CD4-positive, alpha-beta T cell (primary cell): ENCODE data around the gene TRIM69. TPM values are rescaled to one million over a fixed set of nuclear protein-coding genes. Genes with fewer than 3 reads are reported as not detected.
"Not testable (repeated sequence)": the region's sequence is repeated elsewhere in the genome, so short reads cannot be mapped to it uniquely, and the experiment has no call there.

Experiments
- ATAC-seq: fragments of 200-7000 bp; cut with Tn5 transposase; one replicate; pipeline ENCODE4 v1.10.0; 2022; ENCODE audit warnings: mild to moderate bottlenecking; ENCODE audit not compliant: poor library complexity
- CTCF ChIA-PET: fragments of 350-600 bp; sonication (Branson Sonifier 250); formaldehyde crosslinking; loops from one replicate; lab custom pipeline; 2021; ENCODE audit warnings: antibody characterized with exemption, inconsistent platforms; lab: Charles Lee
- POLR2A ChIA-PET: fragments of 350-600 bp; sonication (Branson Sonifier 250); formaldehyde crosslinking; loops from one replicate; lab custom pipeline; 2021; ENCODE audit warnings: antibody characterized with exemption, inconsistent platforms; lab: Charles Lee
- DNase-seq, 14 experiments: peaks; one replicate each; pipeline ENCODE4 v3.0.0-alpha.2; 2013 to 2020; ENCODE audit warnings: mixed read lengths in 2 of 14
- H3K27ac ChIP-seq, 2 donors: one replicate each; pipeline versions ENCODE4 v1.5.1 to v1.7.0; 2013; ENCODE audit warnings: low read length in 2 of 2, low read depth in 1 of 2, mild to moderate bottlenecking in 1 of 2
- H3K27me3 ChIP-seq, 2 experiments: 1 replicate in 1 of 2; 2 replicates in 1 of 2; pipeline versions ENCODE4 v1.6.1 to v1.7.0; 2013; ENCODE audit warnings: low read length in 2 of 2, control low read depth in 1 of 2, mild to moderate bottlenecking in 1 of 2, moderate library complexity in 1 of 2; ENCODE audit not compliant: insufficient read depth in 2 of 2, control insufficient read depth in 1 of 2
- H3K36me3 ChIP-seq: one replicate; pipeline ENCODE4 v1.6.1; 2013; ENCODE audit warnings: low read length, control low read depth; ENCODE audit not compliant: insufficient read depth
- H3K4me1 ChIP-seq: one replicate; pipeline ENCODE4 v1.6.1; 2013; ENCODE audit warnings: low read length, control low read depth; ENCODE audit not compliant: insufficient read depth
- H3K4me3 ChIP-seq: one replicate; pipeline ENCODE4 v1.5.1; 2013; ENCODE audit warnings: mild to moderate bottlenecking, low read length, moderate library complexity
- H3K9me3 ChIP-seq, 2 experiments: 1 replicate in 1 of 2; 2 replicates in 1 of 2; pipeline versions ENCODE4 v1.6.1 to v1.7.0; 2013; ENCODE audit warnings: low read length in 2 of 2, mild to moderate bottlenecking in 2 of 2, control low read depth in 1 of 2, moderate library complexity in 1 of 2; ENCODE audit not compliant: control insufficient read depth in 1 of 2, insufficient read depth in 1 of 2
- H3K27ac Mint-ChIP-seq: one replicate; pipeline ENCODE4 v1.8.0; 2020; ENCODE audit warnings: mixed read lengths
- H3K27me3 Mint-ChIP-seq: one replicate; pipeline ENCODE4 v1.8.0; 2021; ENCODE audit warnings: mixed read lengths
- H3K36me3 Mint-ChIP-seq: one replicate; pipeline ENCODE4 v1.8.0; 2021; ENCODE audit warnings: low read depth, mixed read lengths
- H3K4me1 Mint-ChIP-seq: one replicate; pipeline ENCODE4 v1.8.0; 2021; ENCODE audit warnings: low read depth, mixed read lengths
- H3K4me3 Mint-ChIP-seq: one replicate; pipeline ENCODE4 v1.8.0; 2020; ENCODE audit warnings: mild to moderate bottlenecking, mixed read lengths
- H3K9me3 Mint-ChIP-seq: one replicate; pipeline ENCODE4 v1.8.0; 2020; ENCODE audit warnings: mixed read lengths
- intact Hi-C, 2 experiments: fragments of 100-400 bp; cut with DNase I in 1 of 2; cut with micrococcal nuclease in 1 of 2; formaldehyde crosslinking; loops; one replicate each; pipeline versions ENCODE4 v1.15.1 to v1.9.0; 2023 to 2025; cut with DNase I, micrococcal nuclease
- total RNA-seq, 174 experiments: library from RNA in 2 of 174; stranded (reverse) in 2 of 174; gene quantifications; one replicate each; pipeline ENCODE4 v1.2.3 and lab custom pipeline; 2021 to 2026
- TF ChIP-seq, protein P1 (sequence below): fragments of 200-600 bp; IDR thresholded peaks from one replicate; pipeline ENCODE4 v1.8.0; 2022; ENCODE audit warnings: antibody characterized with exemption, mild to moderate bottlenecking

TRIM69 gene
- total RNA-seq, 2 experiments from 2014 or later, result 6.2 to 9.8 TPM

DNA sequence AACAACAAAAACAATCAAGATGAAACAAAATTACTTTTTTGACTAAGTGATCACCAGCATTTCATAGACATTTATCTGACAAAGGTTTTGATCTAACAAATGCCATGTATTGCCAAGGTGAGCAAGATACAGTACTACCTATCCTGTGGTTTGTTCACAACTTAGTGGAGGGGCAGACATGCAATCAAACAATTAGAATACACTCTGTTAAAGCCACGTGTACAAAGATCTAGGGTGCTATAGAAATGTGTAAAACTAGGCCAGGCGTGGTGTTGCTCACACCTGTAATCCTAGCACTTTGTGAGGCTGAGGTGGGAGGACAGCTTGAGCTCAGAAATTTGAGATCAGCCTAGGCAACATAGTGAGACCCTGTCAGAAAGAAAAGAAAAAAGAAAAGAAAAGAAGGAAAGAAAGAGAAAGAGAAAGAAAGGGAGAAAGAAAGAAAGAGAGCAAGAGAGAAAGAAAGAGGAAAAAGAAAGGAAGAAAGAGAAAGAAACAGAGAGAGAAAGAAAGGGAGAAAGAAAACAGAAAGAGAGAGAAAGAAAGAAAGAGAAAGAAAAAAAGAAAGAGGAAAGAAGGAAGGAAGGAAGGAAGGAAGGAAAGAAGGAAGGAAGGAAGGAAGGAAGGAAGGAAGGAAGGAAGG, 1.4 kb upstream of the TRIM69 start:
- Histone ChIP-seq H3K4me3 (peak overlapping the region; percentile 39), H3K9me3 (no peaks in the 10 kb centered on the region), H3K36me3 (peaks cover 13% of the 10 kb centered on the region), H3K4me1 (peaks cover 62% of the 10 kb centered on the region), H3K27ac (peak overlapping the region; percentile 83 to 86), H3K27me3 (no peaks in the 10 kb centered on the region)
- peaks cover 13% of the 10 kb centered on the region for H3K36me3 Mint-ChIP-seq
- DNase-seq (peak in 1 of 14 experiments; percentile 29), ATAC-seq (no peak)
- H3K4me3 Mint-ChIP-seq, result peak overlapping the region; percentile 85
- TF ChIP-seq, protein P1, sequence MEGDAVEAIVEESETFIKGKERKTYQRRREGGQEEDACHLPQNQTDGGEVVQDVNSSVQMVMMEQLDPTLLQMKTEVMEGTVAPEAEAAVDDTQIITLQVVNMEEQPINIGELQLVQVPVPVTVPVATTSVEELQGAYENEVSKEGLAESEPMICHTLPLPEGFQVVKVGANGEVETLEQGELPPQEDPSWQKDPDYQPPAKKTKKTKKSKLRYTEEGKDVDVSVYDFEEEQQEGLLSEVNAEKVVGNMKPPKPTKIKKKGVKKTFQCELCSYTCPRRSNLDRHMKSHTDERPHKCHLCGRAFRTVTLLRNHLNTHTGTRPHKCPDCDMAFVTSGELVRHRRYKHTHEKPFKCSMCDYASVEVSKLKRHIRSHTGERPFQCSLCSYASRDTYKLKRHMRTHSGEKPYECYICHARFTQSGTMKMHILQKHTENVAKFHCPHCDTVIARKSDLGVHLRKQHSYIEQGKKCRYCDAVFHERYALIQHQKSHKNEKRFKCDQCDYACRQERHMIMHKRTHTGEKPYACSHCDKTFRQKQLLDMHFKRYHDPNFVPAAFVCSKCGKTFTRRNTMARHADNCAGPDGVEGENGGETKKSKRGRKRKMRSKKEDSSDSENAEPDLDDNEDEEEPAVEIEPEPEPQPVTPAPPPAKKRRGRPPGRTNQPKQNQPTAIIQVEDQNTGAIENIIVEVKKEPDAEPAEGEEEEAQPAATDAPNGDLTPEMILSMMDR, result no peak
- POLR2A ChIA-PET, result interaction anchor here (1.2 to 38.3 kb wide), 6 partner anchors 7 to 447 kb away, joined by 3 to 4232 read pairs (median 88); partner anchors contain the start of genes B2M, PATL2 and SPG11
- intact Hi-C loops, result loop anchor here (1.0 to 5.0 kb wide), 2 partner anchors 74 to 158 kb away; no protein-coding TSS in a partner anchor
- CTCF ChIA-PET, result interaction anchor here (0.8 to 5.0 kb wide), 6 partner anchors 7 to 82 kb away, joined by 3 to 98 read pairs (median 34); partner anchors contain the start of genes B2M, PATL2 and SPG11
- no peaks in the 10 kb centered on the region for H3K27me3 Mint-ChIP-seq
- H3K4me1 Mint-ChIP-seq, result peaks cover 80% of the 10 kb centered on the region
- no peaks in the 10 kb centered on the region for H3K9me3 Mint-ChIP-seq
- peak overlapping the region; percentile 94 for H3K27ac Mint-ChIP-seq

DNA sequence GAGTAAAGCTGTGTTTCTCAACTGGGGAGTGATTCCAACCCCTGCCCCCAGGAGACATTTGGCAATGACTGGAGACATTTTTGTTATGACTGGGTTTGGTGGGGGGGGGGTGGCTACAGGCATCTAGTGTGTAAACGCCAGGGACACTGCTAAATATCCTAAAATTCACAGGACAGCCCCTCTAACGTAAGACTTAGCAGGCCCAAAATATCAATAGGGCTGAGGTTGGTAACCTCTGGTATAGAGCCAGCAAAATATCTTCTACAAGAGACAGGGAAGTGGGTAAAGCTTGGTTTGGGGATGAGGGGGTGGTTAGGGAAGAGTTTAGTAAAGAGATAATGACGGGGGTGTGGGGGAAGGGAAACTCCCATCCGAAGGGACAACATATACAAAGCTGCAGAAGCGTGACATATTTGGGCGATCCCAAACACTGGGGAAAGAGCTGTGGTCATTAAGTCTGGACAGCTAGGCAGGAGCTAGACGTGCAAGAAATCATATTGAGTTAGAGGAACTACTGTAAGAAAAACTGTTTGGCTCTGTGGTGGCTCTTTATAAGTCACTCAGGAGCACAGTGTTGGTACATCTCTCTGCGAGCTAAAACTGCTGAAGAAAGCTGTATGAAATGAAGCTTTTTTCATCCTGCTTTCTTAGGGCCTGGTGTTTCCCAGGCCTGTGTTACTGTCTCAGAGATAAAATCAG, 697 bp upstream of the TRIM69 start:
- Mint-ChIP-seq H3K36me3 (peaks cover 13% of the 10 kb centered on the region), H3K4me3 (peak overlapping the region; percentile 76), H3K27me3 (no peaks in the 10 kb centered on the region), H3K4me1 (peaks cover 73% of the 10 kb centered on the region), H3K9me3 (no peaks in the 10 kb centered on the region), H3K27ac (peak overlapping the region; percentile 94)
- H3K9me3 ChIP-seq, result no peaks in the 10 kb centered on the region
- H3K36me3 ChIP-seq, result peaks cover 13% of the 10 kb centered on the region
- TF ChIP-seq, protein P1, result no peak
- ATAC-seq, result peak; percentile 64
- ChIA-PET POLR2A (interaction anchor here (0.7 to 38.3 kb wide), 10 partner anchors 8 to 448 kb away, joined by 3 to 4232 read pairs (median 5); partner anchors contain the start of genes B2M, EIF3J, PATL2 and SPG11), CTCF (interaction anchor here (0.8 to 5.0 kb wide), 10 partner anchors 7 to 157 kb away, joined by 3 to 98 read pairs (median 9); partner anchors contain the start of genes B2M, PATL2 and SPG11)
- H3K4me1 ChIP-seq, result peaks cover 58% of the 10 kb centered on the region
- intact Hi-C loops, result loop anchor here (2.0 to 5.0 kb wide), 3 partner anchors 23 to 158 kb away; no protein-coding TSS in a partner anchor
- H3K27me3 ChIP-seq, result no peaks in the 10 kb centered on the region
- H3K27ac ChIP-seq, result peak overlapping the region; percentile 83 to 86
- peak in 5 of 14 experiments; percentile 29 to 75 (median 65) for DNase-seq
- H3K4me3 ChIP-seq, result peak overlapping the region; percentile 39

GRCh38 chr15:44738340-44738984, 2.1 kb downstream of the TRIM69 start:
- H3K4me3 Mint-ChIP-seq, result no peak overlapping the region
- peak in 3 of 14 experiments; percentile 74 to 77 (median 74) for DNase-seq
- intact Hi-C loops, result loop anchor here in 1 of 2 experiments (1.0 to 5.0 kb wide), 4 partner anchors 27 to 161 kb away; partner anchors contain the start of genes B2M, PATL2 and SPG11
- H3K36me3 Mint-ChIP-seq, result no peaks in the 10 kb centered on the region
- H3K27me3 Mint-ChIP-seq, result no peaks in the 10 kb centered on the region
- POLR2A ChIA-PET, result interaction anchor here (0.8 to 38.3 kb wide), 6 partner anchors 11 to 462 kb away, joined by 3 to 4232 read pairs (median 84); partner anchors contain the start of genes B2M, PATL2 and SPG11
- ATAC-seq, result peak; percentile 25
- peak overlapping the region; percentile 62 for H3K27ac Mint-ChIP-seq
- no peaks in the 10 kb centered on the region for H3K9me3 Mint-ChIP-seq
- TF ChIP-seq, protein P1, result peak; percentile 91
- no peaks in the 10 kb centered on the region for H3K27me3 ChIP-seq
- H3K9me3 ChIP-seq, result no peaks in the 10 kb centered on the region
- no peaks in the 10 kb centered on the region for H3K36me3 ChIP-seq
- no peak overlapping the region for H3K27ac ChIP-seq
- CTCF ChIA-PET, result interaction anchor here (0.6 to 5.0 kb wide), 22 partner anchors 10 to 692 kb away, joined by 3 to 98 read pairs (median 5); partner anchors contain the start of genes B2M, PATL2 and SPG11
- H3K4me1 Mint-ChIP-seq, result peaks cover 53% of the 10 kb centered on the region
- H3K4me3 ChIP-seq, result no peak overlapping the region
- H3K4me1 ChIP-seq, result peaks cover 37% of the 10 kb centered on the region

GRCh38 chr15:44739222-44739847, 3.0 kb downstream of the TRIM69 start:
- H3K27ac ChIP-seq, H3K9me3 ChIP-seq, H3K9me3 Mint-ChIP-seq, H3K36me3 Mint-ChIP-seq, H3K4me3 Mint-ChIP-seq, H3K36me3 ChIP-seq, ATAC-seq, H3K27me3 Mint-ChIP-seq, H3K4me3 ChIP-seq, H3K27me3 ChIP-seq: not testable (repeated sequence)
- ChIA-PET CTCF (interaction anchor here (0.8 to 5.0 kb wide), 14 partner anchors 11 to 191 kb away, joined by 3 to 98 read pairs (median 7); partner anchors contain the start of genes B2M, PATL2 and SPG11), POLR2A (interaction anchor here (1.2 to 38.3 kb wide), 4 partner anchors 12 to 155 kb away, joined by 6 to 4232 read pairs (median 1135); partner anchors contain the start of genes B2M, PATL2 and SPG11)
- DNase-seq, result peak in 2 of 14 experiments; percentile 29 to 43
- Mint-ChIP-seq H3K4me1 (peaks cover 49% of the 10 kb centered on the region), H3K27ac (peak overlapping the region; percentile 62)
- intact Hi-C loops, result loop anchor here in 1 of 2 experiments (5.0 kb wide), 1 partner anchor 162 kb away; no protein-coding TSS in a partner anchor
- peaks cover 29% of the 10 kb centered on the region for H3K4me1 ChIP-seq
